WTC11 (cell line): ENCODE data around the gene EHBP1L1. TPM values are rescaled to one million over a fixed set of nuclear protein-coding genes. Genes with fewer than 3 reads are reported as not detected.

ENCODE experiments used
- ATAC-seq: fragments of 200-7000 bp; cut with Tn5 transposase; 2 replicates; pipeline ENCODE4 v1.10.0; 2021; ENCODE audit warnings: mild to moderate bottlenecking, moderate library complexity
- CTCF ChIA-PET: fragments of 300-600 bp; sonication (Branson Sonifier 250); formaldehyde crosslinking; loops from one replicate; lab custom pipeline; 2021; ENCODE audit warnings: antibody characterized with exemption; lab: Charles Lee
- POLR2A ChIA-PET: fragments of 350-600 bp; sonication (Branson Sonifier 250); formaldehyde crosslinking; loops from one replicate; lab custom pipeline; 2021; ENCODE audit warnings: antibody characterized with exemption; lab: Charles Lee
- DNase-seq: peaks from one replicate; pipeline ENCODE4 v3.0.0; 2021; ENCODE audit warnings: low spot score
- H3K27ac Mint-ChIP-seq: 2 replicates; pipeline ENCODE4 v1.8.0; 2021; ENCODE audit warnings: mixed read lengths
- H3K27me3 Mint-ChIP-seq: 2 replicates; pipeline ENCODE4 v1.8.0; 2021; ENCODE audit warnings: low read depth, mild to moderate bottlenecking, moderate library complexity, mixed read lengths
- H3K36me3 Mint-ChIP-seq: 2 replicates; pipeline ENCODE4 v1.8.0; 2021; ENCODE audit warnings: mixed read lengths
- H3K4me1 Mint-ChIP-seq: 2 replicates; pipeline ENCODE4 v1.8.0; 2022; ENCODE audit warnings: mixed read lengths
- H3K4me3 Mint-ChIP-seq: 2 replicates; pipeline ENCODE4 v1.8.0; 2021; ENCODE audit warnings: mild to moderate bottlenecking, moderate library complexity, mixed read lengths
- H3K9me3 Mint-ChIP-seq: 2 replicates; pipeline ENCODE4 v1.8.0; 2021; ENCODE audit warnings: mixed read lengths
- CBFB ChIP-seq: sonication (generic); formaldehyde crosslinking; IDR thresholded peaks from 2 replicates; pipeline ENCODE4 v1.8.1; 2022; ENCODE audit warnings: mild to moderate bottlenecking, low read depth, missing genetic modification reagents
- CDX4 ChIP-seq: fragments of 250-450 bp; sonication (Bioruptor Pico); IDR thresholded peaks from 2 replicates; pipeline ENCODE4 v1.9.0; 2021; ENCODE audit warnings: moderate library complexity, mild to moderate bottlenecking, inconsistent platforms, borderline replicate concordance
- CREB1 ChIP-seq: sonication (generic); formaldehyde crosslinking; IDR thresholded peaks from 2 replicates; pipeline ENCODE4 v1.8.0; 2023; ENCODE audit warnings: mild to moderate bottlenecking, missing genetic modification reagents
- ERG ChIP-seq: fragments of 250-450 bp; sonication (Bioruptor Pico); IDR thresholded peaks from 2 replicates; pipeline ENCODE4 v1.8.0; 2021; ENCODE audit warnings: mild to moderate bottlenecking
- FOXP1 ChIP-seq: sonication (generic); formaldehyde crosslinking; IDR thresholded peaks from 2 replicates; pipeline ENCODE4 v1.8.0; 2022; ENCODE audit warnings: missing genetic modification reagents, mild to moderate bottlenecking, moderate library complexity, borderline replicate concordance
- IRF2 ChIP-seq: sonication (generic); formaldehyde crosslinking; IDR thresholded peaks from 2 replicates; pipeline ENCODE4 v1.8.0; 2022; ENCODE audit warnings: low read depth, missing genetic modification reagents, borderline replicate concordance
- JUN ChIP-seq: sonication (generic); formaldehyde crosslinking; IDR thresholded peaks from 2 replicates; pipeline ENCODE4 v1.8.0; 2023; ENCODE audit warnings: mild to moderate bottlenecking, missing genetic modification reagents
- OVOL2 ChIP-seq: fragments of 250-450 bp; sonication (Bioruptor Pico); IDR thresholded peaks from 2 replicates; pipeline ENCODE4 v1.9.0; 2021; ENCODE audit warnings: mild to moderate bottlenecking, borderline replicate concordance
- STAT6 ChIP-seq: sonication (generic); formaldehyde crosslinking; conservative IDR thresholded peaks from 2 replicates; pipeline ENCODE4 v1.8.1; 2023; ENCODE audit warnings: mild to moderate bottlenecking, low read depth, missing genetic modification reagents, moderate library complexity
- TEAD1 ChIP-seq: sonication (generic); formaldehyde crosslinking; IDR thresholded peaks from 2 replicates; pipeline ENCODE4 v1.8.0; 2022; ENCODE audit warnings: mild to moderate bottlenecking, missing genetic modification reagents
- ZNF671 ChIP-seq: fragments of 250-450 bp; sonication (Bioruptor Pico); IDR thresholded peaks from 2 replicates; pipeline ENCODE4 v1.8.0; 2021; ENCODE audit warnings: mild to moderate bottlenecking
- total RNA-seq: library from RNA; stranded (reverse); gene quantifications from 3 replicates; pipeline ENCODE4 v1.2.3, GENCODE V29; 2021
- TF ChIP-seq, protein P1 (sequence below): sonication (generic); formaldehyde crosslinking; IDR thresholded peaks from 2 replicates; pipeline ENCODE4 v1.8.1; 2023; ENCODE audit warnings: mild to moderate bottlenecking, missing genetic modification reagents
- TF ChIP-seq, protein P2 (sequence below): fragments of 250-450 bp; sonication (Bioruptor Pico); IDR thresholded peaks from 2 replicates; pipeline ENCODE4 v1.9.0; 2021; ENCODE audit warnings: mild to moderate bottlenecking
- TF ChIP-seq, protein P3 (sequence below): fragments of 250-450 bp; sonication (Bioruptor Pico); IDR thresholded peaks from 2 replicates; pipeline ENCODE4 v1.9.0; 2021; ENCODE audit warnings: mild to moderate bottlenecking
- TF ChIP-seq, protein P4 (sequence below): sonication (generic); formaldehyde crosslinking; IDR thresholded peaks from 2 replicates; pipeline ENCODE4 v1.8.0; 2022; ENCODE audit warnings: mild to moderate bottlenecking, missing genetic modification reagents

EHBP1L1 gene
- total RNA-seq, 1 experiment from 2014 or later, result 11.8 TPM

DNA sequence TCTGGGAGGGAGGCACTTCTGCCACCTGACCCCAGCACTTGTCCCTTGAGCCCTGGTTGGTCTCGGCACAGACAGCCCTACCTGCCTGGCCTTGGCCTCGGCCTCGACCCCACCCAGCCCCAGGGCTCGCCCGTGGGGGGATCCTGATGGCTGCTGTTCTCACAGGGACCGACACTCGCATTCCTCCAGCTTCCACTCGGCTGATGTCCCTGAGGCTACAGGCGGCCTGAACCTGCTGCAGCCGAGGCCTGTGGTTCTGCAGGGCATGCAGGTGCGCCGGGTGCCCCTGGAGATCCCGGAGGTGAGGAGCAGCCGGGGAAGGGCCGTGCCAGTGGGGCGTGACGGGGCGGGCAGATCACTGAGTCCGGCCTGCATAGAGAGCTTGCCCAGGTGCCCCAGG is 44.8 kb downstream of the EHBP1L1 start (continued):
- TF ChIP-seq STAT6 (CRISPR knock-in tag) (no peak), CBFB (CRISPR knock-in tag) (no peak)
- TF ChIP-seq, all 79 proteins: peak for 0

DNA sequence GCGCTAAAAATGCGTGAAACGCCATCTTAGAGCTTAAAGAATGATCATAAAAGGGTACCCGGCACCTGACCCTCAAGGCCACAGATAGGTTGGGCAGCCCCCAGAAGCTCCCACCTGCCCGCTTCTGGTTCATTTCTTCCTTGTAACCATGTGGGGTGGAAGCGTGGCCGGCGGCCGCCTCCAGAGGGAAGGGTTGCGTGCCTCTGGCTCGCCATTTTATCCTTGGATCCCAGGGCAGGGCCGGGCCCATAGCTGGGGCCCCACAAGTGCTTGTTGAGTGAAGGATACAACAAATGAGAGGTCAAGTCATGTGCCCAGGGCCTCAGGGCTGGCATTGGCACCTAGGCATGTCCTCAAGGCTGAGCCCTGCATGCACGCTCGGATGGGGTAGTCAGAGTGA is 45.6 kb downstream of the EHBP1L1 start:
- POLR2A ChIA-PET, result no interaction called here
- CTCF ChIA-PET, result no interaction called here
- H3K4me1 Mint-ChIP-seq, result peaks cover 5% of the 10 kb centered on the region

More for the DNA sequence above, 45.6 kb downstream of the EHBP1L1 start:
- TF ChIP-seq, protein P1, sequence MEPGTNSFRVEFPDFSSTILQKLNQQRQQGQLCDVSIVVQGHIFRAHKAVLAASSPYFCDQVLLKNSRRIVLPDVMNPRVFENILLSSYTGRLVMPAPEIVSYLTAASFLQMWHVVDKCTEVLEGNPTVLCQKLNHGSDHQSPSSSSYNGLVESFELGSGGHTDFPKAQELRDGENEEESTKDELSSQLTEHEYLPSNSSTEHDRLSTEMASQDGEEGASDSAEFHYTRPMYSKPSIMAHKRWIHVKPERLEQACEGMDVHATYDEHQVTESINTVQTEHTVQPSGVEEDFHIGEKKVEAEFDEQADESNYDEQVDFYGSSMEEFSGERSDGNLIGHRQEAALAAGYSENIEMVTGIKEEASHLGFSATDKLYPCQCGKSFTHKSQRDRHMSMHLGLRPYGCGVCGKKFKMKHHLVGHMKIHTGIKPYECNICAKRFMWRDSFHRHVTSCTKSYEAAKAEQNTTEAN, result no peak
- no peak for TF ChIP-seq TEAD1
- no peak for TF ChIP-seq IRF2 (CRISPR knock-in tag)
- TF ChIP-seq, protein P2, sequence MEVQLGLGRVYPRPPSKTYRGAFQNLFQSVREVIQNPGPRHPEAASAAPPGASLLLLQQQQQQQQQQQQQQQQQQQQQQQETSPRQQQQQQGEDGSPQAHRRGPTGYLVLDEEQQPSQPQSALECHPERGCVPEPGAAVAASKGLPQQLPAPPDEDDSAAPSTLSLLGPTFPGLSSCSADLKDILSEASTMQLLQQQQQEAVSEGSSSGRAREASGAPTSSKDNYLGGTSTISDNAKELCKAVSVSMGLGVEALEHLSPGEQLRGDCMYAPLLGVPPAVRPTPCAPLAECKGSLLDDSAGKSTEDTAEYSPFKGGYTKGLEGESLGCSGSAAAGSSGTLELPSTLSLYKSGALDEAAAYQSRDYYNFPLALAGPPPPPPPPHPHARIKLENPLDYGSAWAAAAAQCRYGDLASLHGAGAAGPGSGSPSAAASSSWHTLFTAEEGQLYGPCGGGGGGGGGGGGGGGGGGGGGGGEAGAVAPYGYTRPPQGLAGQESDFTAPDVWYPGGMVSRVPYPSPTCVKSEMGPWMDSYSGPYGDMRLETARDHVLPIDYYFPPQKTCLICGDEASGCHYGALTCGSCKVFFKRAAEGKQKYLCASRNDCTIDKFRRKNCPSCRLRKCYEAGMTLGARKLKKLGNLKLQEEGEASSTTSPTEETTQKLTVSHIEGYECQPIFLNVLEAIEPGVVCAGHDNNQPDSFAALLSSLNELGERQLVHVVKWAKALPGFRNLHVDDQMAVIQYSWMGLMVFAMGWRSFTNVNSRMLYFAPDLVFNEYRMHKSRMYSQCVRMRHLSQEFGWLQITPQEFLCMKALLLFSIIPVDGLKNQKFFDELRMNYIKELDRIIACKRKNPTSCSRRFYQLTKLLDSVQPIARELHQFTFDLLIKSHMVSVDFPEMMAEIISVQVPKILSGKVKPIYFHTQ (CRISPR knock-in tag), result no peak
- no peak for TF ChIP-seq JUN (CRISPR knock-in tag)
- TF ChIP-seq CREB1 (CRISPR knock-in tag), result no peak
- TF ChIP-seq ERG (CRISPR knock-in tag), result no peak
- TF ChIP-seq, protein P3, sequence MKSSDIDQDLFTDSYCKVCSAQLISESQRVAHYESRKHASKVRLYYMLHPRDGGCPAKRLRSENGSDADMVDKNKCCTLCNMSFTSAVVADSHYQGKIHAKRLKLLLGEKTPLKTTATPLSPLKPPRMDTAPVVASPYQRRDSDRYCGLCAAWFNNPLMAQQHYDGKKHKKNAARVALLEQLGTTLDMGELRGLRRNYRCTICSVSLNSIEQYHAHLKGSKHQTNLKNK (CRISPR knock-in tag), result no peak
- TF ChIP-seq CDX4, result no peak
- no peak for TF ChIP-seq OVOL2
- TF ChIP-seq FOXP1, result no peak
- TF ChIP-seq, protein P4, sequence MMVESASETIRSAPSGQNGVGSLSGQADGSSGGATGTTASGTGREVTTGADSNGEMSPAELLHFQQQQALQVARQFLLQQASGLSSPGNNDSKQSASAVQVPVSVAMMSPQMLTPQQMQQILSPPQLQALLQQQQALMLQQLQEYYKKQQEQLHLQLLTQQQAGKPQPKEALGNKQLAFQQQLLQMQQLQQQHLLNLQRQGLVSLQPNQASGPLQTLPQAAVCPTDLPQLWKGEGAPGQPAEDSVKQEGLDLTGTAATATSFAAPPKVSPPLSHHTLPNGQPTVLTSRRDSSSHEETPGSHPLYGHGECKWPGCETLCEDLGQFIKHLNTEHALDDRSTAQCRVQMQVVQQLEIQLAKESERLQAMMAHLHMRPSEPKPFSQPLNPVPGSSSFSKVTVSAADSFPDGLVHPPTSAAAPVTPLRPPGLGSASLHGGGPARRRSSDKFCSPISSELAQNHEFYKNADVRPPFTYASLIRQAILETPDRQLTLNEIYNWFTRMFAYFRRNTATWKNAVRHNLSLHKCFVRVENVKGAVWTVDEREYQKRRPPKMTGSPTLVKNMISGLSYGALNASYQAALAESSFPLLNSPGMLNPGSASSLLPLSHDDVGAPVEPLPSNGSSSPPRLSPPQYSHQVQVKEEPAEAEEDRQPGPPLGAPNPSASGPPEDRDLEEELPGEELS (CRISPR knock-in tag), result no peak
- TF ChIP-seq ZNF671 (CRISPR knock-in tag), result no peak
- Mint-ChIP-seq H3K27ac (peak overlapping the region; percentile 87; the same call in 1 of the 2 replicates), H3K27me3 (no peaks in the 10 kb centered on the region), H3K36me3 (peaks cover 25% of the 10 kb centered on the region), H3K9me3 (no peaks in the 10 kb centered on the region), H3K4me3 (no peak overlapping the region)
- no peak for DNase-seq
- no peak for ATAC-seq
